OCI-LY1 (cell line): Measurements from ENCODE around the gene FBXO30.

ENCODE experiments used
- EZH2 ChIP-seq: fragments of 200-600 bp; sonication (generic), shearing (Covaris generic); IDR thresholded peaks from 2 replicates; pipeline ENCODE4 v1.8.0; 2017; ENCODE audit warnings: borderline replicate concordance, mixed run types, mild to moderate bottlenecking, antibody characterized with exemption, low read length, moderate library complexity, mixed read lengths
- TF ChIP-seq, protein P1 (sequence below): fragments of 200-600 bp; sonication (generic), shearing (Covaris generic); IDR thresholded peaks from 2 replicates; pipeline ENCODE4 v1.5.1; 2017; ENCODE audit warnings: mild to moderate bottlenecking, antibody characterized with exemption, low read length, moderate library complexity, mixed read lengths

DNA sequence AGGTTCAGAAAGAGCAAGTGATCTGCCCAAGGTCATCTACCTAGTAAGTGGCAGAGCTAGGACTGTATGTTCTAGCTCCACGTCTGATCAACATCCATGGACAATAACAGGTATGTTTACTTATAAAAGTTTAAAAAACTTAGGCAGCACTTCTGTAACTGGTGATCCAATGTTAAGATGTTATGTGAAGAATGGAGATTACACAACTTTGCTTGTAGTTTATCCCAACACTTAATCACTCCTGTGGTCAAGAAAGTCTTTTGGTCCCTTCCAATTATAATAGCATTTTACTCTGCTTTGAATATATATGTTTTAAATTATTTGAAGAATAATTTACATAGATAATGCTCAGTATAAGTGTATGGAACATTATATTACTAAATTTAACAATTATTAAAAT lies 4.8 kb downstream of the FBXO30 start:
- TF ChIP-seq, protein P1, sequence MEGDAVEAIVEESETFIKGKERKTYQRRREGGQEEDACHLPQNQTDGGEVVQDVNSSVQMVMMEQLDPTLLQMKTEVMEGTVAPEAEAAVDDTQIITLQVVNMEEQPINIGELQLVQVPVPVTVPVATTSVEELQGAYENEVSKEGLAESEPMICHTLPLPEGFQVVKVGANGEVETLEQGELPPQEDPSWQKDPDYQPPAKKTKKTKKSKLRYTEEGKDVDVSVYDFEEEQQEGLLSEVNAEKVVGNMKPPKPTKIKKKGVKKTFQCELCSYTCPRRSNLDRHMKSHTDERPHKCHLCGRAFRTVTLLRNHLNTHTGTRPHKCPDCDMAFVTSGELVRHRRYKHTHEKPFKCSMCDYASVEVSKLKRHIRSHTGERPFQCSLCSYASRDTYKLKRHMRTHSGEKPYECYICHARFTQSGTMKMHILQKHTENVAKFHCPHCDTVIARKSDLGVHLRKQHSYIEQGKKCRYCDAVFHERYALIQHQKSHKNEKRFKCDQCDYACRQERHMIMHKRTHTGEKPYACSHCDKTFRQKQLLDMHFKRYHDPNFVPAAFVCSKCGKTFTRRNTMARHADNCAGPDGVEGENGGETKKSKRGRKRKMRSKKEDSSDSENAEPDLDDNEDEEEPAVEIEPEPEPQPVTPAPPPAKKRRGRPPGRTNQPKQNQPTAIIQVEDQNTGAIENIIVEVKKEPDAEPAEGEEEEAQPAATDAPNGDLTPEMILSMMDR = no peak
- no peak for TF ChIP-seq EZH2
